Adipocyte (in vitro differentiated cells): ENCODE measurements around the gene PRKN.

Experiments
- DNase-seq: peaks from one replicate; pipeline ENCODE4 v3.0.0-alpha.2; 2015; ENCODE audit warnings: low read depth
- H3K27me3 ChIP-seq: replicated peaks from 2 replicates; pipeline ENCODE4 v1.7.0; 2013; ENCODE audit warnings: mild to moderate bottlenecking, low read length, moderate library complexity; ENCODE audit not compliant: control insufficient read depth, insufficient read depth
- H3K36me3 ChIP-seq: 2 replicates; pipeline ENCODE4 v1.7.0; 2013; ENCODE audit warnings: low read length, mild to moderate bottlenecking, moderate library complexity; ENCODE audit not compliant: control insufficient read depth, insufficient read depth, severe bottlenecking
- H3K4me1 ChIP-seq: 2 replicates; pipeline ENCODE4 v1.7.0; 2013; ENCODE audit warnings: mild to moderate bottlenecking, low read length, moderate library complexity; ENCODE audit not compliant: control insufficient read depth, insufficient read depth
- H3K4me3 ChIP-seq: 2 replicates; pipeline ENCODE4 v1.7.0; 2013; ENCODE audit warnings: mild to moderate bottlenecking, low read length, moderate library complexity
- H3K9ac ChIP-seq: 2 replicates; pipeline ENCODE4 v1.7.0; 2013; ENCODE audit warnings: mild to moderate bottlenecking, low read length, moderate library complexity
- H3K9me3 ChIP-seq: 2 replicates; pipeline ENCODE4 v1.7.0; 2013; ENCODE audit warnings: mild to moderate bottlenecking, low read length, moderate library complexity; ENCODE audit not compliant: control insufficient read depth

PRKN gene

DNA sequence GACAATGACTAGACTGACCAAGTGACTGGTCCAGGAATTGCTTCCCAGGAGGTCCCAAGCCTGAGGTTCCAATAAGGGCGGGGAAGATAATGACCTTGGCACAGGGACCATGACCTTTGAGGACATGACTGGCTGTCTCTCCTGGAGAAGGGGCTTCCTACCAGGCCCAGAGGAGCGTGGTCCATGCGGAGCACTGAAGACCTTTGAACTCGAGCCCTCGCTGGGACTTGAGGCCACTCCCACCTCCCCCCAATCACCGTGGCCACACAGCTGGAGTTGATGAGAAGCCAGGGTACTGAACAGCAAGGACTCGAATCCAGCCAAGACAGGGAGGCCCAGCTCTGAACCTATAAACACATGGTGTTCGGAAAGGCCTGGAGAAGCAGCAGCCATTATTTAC, 677.0 kb downstream of the PRKN start:
- no peak overlapping the region for H3K4me3 ChIP-seq
- no peak for DNase-seq
- no peaks in the 10 kb centered on the region for H3K36me3 ChIP-seq
- H3K9me3 ChIP-seq, result no peaks in the 10 kb centered on the region
- no peaks in the 10 kb centered on the region for H3K27me3 ChIP-seq
- no peaks in the 10 kb centered on the region for H3K4me1 ChIP-seq
- no peak overlapping the region for H3K9ac ChIP-seq

DNA sequence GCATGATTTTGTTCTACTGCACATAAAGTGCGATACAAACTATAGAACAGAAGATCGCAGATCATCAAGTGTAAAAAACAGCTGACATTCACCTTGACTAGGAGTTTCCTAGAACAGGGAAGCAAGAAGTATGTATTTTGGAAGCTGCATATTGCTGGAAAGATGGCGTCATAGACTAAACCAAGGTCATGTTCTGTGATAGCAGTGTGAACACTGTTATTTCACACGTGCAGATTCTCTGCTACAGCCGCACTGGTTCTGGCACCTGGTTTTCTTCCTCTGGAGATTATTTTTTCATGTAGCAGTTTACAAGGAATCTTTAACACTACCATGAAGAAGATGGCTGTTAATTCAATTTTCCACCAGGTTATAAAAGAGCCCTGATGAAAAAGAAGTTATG, 681.2 kb downstream of the PRKN start:
- H3K9ac ChIP-seq, result no peak overlapping the region

DNA sequence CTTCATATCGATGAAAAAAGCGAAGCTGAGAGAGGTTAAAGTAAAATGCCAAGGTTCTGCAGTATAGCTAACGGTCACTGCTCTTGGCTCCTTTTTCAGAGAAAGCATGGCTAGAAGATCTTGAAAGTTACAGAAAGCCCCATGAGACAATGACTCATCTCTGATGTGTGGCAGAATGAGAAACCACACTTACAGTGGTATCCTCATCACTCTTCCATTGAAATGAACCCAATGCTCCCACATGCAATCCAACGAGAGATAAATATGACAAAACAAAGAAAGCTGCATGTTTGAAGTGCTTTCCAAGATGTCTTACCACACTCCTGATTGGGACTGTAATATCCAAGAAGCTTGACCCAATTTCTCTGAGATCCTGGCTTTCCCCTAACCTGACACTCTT, 694.9 kb downstream of the PRKN start:
- Histone ChIP-seq H3K9ac (no peak overlapping the region), H3K27me3 (no peaks in the 10 kb centered on the region), H3K36me3 (no peaks in the 10 kb centered on the region), H3K4me3 (no peak overlapping the region), H3K4me1 (peaks cover 11% of the 10 kb centered on the region), H3K9me3 (no peaks in the 10 kb centered on the region)
- DNase-seq, result no peak

More for the DNA sequence above, 681.2 kb downstream of the PRKN start:
- no peaks in the 10 kb centered on the region for H3K4me1 ChIP-seq
- H3K4me3 ChIP-seq, result no peak overlapping the region
- H3K9me3 ChIP-seq, result no peaks in the 10 kb centered on the region
- no peaks in the 10 kb centered on the region for H3K36me3 ChIP-seq
- no peak for DNase-seq
- no peaks in the 10 kb centered on the region for H3K27me3 ChIP-seq

DNA sequence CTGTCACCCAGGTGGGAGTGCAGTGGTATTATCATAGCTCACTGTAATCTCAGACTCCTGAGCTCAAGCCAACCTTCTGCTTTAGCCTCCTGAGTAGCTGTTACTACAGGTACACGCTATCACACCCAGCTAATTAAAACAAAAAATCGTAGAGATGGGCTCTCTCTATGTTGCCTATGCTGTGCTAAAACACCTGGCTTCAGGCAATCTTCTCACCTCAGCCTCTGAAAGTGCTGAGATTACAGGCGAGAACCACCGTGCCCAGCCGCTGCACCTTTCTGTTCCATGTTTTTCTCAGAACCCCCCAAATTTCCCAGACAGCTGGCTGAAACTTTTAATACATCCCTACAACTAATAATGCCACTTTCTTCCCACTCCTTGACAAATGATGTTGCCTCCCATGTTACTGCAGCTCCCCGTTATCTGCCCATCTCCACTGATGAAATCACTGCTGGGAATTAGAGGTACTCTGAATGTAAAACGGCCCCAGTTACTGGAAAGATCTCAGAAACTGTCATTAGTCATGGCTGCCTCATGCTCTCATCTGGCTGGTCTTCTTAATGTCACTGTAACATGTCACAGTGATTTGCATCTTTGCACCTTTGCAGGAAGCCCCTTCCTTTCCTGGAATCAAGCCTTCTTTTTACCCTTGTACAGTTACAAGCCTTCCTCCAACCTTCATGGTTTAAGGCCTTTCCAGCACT, 697.5 kb downstream of the PRKN start:
- Histone ChIP-seq H3K27me3 (no peaks in the 10 kb centered on the region), H3K4me3 (no peak overlapping the region), H3K36me3 (no peaks in the 10 kb centered on the region), H3K9ac (no peak overlapping the region), H3K9me3 (no peaks in the 10 kb centered on the region), H3K4me1 (peaks cover 11% of the 10 kb centered on the region)
- no peak for DNase-seq

DNA sequence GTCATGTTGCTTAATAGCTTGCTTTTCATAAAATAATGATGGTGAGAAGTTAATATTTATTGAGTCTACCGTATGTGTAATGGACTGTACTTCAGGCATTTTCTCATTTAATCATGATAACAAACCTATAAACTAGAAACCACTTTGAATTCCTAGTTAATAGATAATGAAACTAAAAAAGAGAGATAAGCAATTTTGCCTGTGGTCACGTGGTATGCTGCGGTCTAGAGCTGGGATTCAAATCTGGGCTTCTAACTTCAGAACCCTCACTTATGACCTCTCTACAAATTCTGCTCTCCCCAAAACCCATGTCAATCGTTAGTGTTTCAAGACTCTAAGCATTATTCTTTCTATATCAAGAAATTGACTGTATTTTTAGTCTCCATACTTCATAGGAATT, 700.7 kb downstream of the PRKN start:
- Histone ChIP-seq H3K9ac (no peak overlapping the region), H3K27me3 (no peaks in the 10 kb centered on the region), H3K9me3 (no peaks in the 10 kb centered on the region), H3K4me1 (no peaks in the 10 kb centered on the region), H3K36me3 (no peaks in the 10 kb centered on the region), H3K4me3 (no peak overlapping the region)
- no peak for DNase-seq

DNA sequence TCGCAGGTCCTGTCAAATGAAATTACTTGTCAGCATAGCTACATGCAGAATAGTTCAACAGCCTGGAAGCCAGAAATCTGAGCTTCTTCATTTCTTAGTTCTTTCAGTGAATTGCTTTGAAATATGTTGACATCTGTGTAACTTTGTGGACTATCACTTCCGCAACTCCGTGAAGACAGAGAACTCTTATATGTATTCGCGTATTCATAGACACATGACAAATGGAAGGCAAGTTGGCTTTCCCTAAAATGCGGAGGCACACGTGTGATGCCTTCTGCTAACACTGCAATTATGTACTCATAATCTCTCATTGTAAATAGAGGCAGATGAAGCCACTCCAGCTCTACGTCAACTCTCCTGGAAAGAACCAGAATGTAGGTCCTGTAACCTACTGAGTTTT, 701.5 kb downstream of the PRKN start:
- H3K4me1 ChIP-seq, result no peaks in the 10 kb centered on the region
- no peaks in the 10 kb centered on the region for H3K9me3 ChIP-seq
- no peaks in the 10 kb centered on the region for H3K27me3 ChIP-seq
- no peak overlapping the region for H3K4me3 ChIP-seq
- H3K36me3 ChIP-seq, result no peaks in the 10 kb centered on the region
- no peak overlapping the region for H3K9ac ChIP-seq
- DNase-seq, result no peak

DNA sequence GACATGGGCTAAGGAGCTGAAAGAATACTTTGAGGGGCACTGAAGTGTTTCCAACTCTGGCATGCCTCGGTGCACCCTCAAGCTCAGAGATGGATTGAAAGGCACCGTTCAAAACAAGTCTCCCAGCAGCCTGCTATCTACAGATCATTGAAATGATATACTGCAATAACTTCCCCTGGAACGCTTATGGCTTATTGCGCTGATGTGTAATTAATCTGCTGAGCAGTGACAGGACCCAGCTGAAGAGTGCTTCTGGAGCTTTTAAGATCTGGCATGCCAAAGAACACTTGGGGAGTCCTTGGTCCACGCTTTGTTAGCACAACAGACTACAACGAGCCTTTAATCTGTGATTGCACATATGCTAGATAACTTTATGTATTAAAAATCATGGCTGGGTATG, 708.2 kb downstream of the PRKN start:
- no peaks in the 10 kb centered on the region for H3K4me1 ChIP-seq
- no peaks in the 10 kb centered on the region for H3K27me3 ChIP-seq
- H3K36me3 ChIP-seq, result no peaks in the 10 kb centered on the region
- H3K9ac ChIP-seq, result no peak overlapping the region
- H3K9me3 ChIP-seq, result no peaks in the 10 kb centered on the region
- no peak for DNase-seq
- no peak overlapping the region for H3K4me3 ChIP-seq

DNA sequence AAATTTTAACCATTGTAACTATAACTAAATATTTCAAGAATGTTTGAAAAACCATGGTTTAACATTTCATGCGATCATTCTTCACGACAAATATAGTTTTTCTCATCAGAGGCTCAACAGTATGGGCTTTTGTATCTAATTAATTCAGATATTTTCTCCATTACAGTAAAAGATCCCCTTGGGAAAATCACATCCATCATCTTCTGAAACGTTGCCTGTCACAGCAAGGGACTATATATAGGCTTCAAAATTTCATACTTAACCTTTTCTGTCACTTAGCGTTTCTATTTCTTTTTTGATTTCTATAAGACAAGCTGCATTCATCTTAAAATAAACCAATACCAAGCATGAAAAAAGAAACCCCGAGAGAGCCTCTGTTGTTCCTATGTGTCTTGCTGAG, 710.0 kb downstream of the PRKN start:
- no peaks in the 10 kb centered on the region for H3K36me3 ChIP-seq
- no peaks in the 10 kb centered on the region for H3K4me1 ChIP-seq
- no peak overlapping the region for H3K4me3 ChIP-seq

DNA sequence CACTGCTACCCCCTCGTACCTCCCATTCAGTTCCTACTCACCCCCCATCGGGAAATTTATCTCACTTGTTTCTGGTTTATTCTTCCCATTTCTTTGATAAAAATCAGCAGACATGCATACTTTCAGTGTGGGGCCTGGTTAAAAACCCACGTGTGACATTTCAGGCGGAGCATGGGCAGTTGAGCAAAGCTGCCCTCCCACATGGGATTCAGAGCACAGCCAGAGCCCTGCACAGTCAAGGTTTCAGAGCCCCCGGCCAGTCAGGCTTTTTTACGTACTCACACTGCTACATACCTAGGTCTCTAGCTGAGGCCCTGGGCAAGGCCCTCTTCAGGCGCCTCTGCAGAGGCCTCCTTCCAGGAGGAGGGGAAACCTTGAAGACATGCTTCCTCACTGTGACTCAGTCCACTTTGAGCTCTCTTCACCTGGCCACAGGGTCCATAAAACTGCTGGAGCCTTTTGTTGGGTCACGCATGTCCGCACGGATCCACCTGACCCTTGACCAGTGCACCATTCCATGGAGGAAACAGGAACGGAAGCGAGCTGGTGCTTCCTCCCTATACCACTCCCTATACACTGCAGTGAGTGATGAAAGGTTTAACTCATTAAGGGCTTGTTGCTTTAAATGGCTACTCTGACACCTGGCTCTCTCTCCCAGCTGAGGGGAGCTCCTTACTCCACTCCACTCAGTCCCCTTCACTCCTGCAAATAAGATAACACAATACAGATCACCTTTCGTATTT, 713.3 kb downstream of the PRKN start:
- Histone ChIP-seq H3K27me3 (no peaks in the 10 kb centered on the region), H3K9me3 (no peaks in the 10 kb centered on the region), H3K9ac (no peak overlapping the region), H3K4me3 (no peak overlapping the region), H3K4me1 (no peaks in the 10 kb centered on the region), H3K36me3 (no peaks in the 10 kb centered on the region)
- DNase-seq, result no peak

More for the DNA sequence above, 710.0 kb downstream of the PRKN start:
- Histone ChIP-seq H3K9ac (no peak overlapping the region), H3K27me3 (no peaks in the 10 kb centered on the region), H3K9me3 (no peaks in the 10 kb centered on the region)
- no peak for DNase-seq

DNA sequence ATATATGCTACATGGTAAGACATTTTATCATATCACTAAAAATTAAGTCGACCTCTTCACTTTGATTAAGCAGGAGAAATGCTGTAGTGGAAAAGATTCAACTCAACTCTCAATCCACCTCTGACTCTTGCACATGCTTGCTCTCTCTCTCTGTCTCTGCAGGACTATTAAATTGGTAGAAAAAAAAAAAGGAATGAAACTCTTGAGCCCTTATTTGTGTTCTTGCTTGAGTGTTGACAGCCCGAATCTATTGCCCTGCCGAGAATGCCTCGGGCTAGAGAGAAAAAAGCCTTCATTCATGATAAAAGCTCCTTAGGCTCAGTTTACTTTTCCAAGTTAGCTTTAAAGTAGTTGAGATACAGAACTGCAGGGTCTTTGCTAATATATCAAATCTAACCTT, 722.2 kb downstream of the PRKN start:
- no peak for DNase-seq

DNA sequence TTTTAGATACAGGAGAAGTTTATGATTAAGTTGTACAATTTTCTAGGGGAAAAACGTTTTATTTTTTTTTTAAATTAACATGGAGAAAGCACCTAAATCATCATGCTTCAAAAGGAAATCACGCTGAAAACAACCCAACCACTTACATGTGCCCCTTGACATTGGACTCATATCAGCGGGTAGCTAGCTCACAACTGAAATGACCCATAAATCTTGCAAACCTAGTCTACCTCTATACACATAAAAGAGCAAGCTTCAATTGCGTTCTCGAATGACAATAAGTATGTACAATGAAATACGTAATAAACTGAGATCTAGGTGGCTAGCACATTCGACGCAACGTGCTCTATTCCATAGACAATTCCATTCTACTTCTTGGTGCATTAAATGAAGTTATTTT, 730.8 kb downstream of the PRKN start:
- DNase-seq, result no peak
- Histone ChIP-seq H3K9me3 (peaks cover 12% of the 10 kb centered on the region), H3K4me3 (no peak overlapping the region), H3K27me3 (no peaks in the 10 kb centered on the region), H3K4me1 (no peaks in the 10 kb centered on the region), H3K36me3 (no peaks in the 10 kb centered on the region), H3K9ac (no peak overlapping the region)

More for the DNA sequence above, 722.2 kb downstream of the PRKN start:
- Histone ChIP-seq H3K4me3 (no peak overlapping the region), H3K9me3 (no peaks in the 10 kb centered on the region), H3K27me3 (no peaks in the 10 kb centered on the region), H3K4me1 (no peaks in the 10 kb centered on the region), H3K36me3 (no peaks in the 10 kb centered on the region), H3K9ac (no peak overlapping the region)
